Measurements from ENCODE around the gene NCBP2L. TPM values are rescaled to one million over a fixed set of nuclear protein-coding genes. Genes with fewer than 3 reads are reported as not detected.
"Not testable (repeated sequence)": the region's sequence is repeated elsewhere in the genome, so short reads cannot be mapped to it uniquely, and the experiment has no call there.

NCBP2L gene
- polyA plus RNA-seq, 2 of the 4 experiments (the other 2 are of a cell fraction), result not detected

- peak; percentile 50 for TF ChIP-seq ZC3H11A (IDR thresholded peaks at IDR 0.05)
- FAIRE-seq; CTCF ChIA-PET; ATAC-seq; H3K4me2 ChIP-seq; POLR2A ChIA-PET; H3K9me3 ChIP-seq; H3K27ac ChIP-seq; H3K4me1 ChIP-seq; DNase-seq (ENCODE audit: low read depth in 1 of 2, low spot score in 1 of 2); H3K4me3 ChIP-seq: not testable (repeated sequence)
- WGBS (ENCODE audit: missing lambda C conversion rate), result 42% methylated on average over 10 of the region's 10 CpGs
These were observed 32.5 kb downstream of the NCBP2L start for GRCh38 chrX:107810053-107810452.

GRCh38 chrX:107818900-107819521 lies 41.5 kb downstream of the NCBP2L start:
- TF ChIP-seq ESRRA (IDR thresholded peaks at IDR 0.05; ENCODE audit: borderline replicate concordance, low read length), result no peak
- TF ChIP-seq ZFP36 (IDR thresholded peaks at IDR 0.05; ENCODE audit: borderline replicate concordance, partially characterized antibody), result peak; percentile 96
- no peaks in the 10 kb centered on the region for H3K4me1 ChIP-seq
- H3K27ac ChIP-seq, result no peak overlapping the region
- H3K4me3 ChIP-seq, result no peak overlapping the region
- ChIA-PET CTCF (no interaction called here), POLR2A (no interaction called here)
- FAIRE-seq, result no peak
- DNase-seq (ENCODE audit: low read depth in 1 of 2, low spot score in 1 of 2), result no peak
- peaks cover 13% of the 10 kb centered on the region; the same call in 2 of the 3 replicates for H3K9me3 ChIP-seq
- no peak for ATAC-seq
- H3K4me2 ChIP-seq, result no peak overlapping the region

GRCh38 chrX:107823042-107823441 lies 45.5 kb downstream of the NCBP2L start:
- no peak for FAIRE-seq
- 84% methylated on average over 2 of the region's 2 CpGs for WGBS (ENCODE audit: missing lambda C conversion rate)
- ChIA-PET POLR2A (no interaction called here), CTCF (no interaction called here)
- H3K4me2 ChIP-seq, result no peak overlapping the region
- peaks cover 13% of the 10 kb centered on the region; the same call in 2 of the 3 replicates for H3K9me3 ChIP-seq
- no peak for DNase-seq (ENCODE audit: low read depth in 1 of 2, low spot score in 1 of 2)
- peaks cover 13% of the 10 kb centered on the region for H3K4me1 ChIP-seq
- no peak overlapping the region for H3K27ac ChIP-seq
- no peak for ATAC-seq
- H3K4me3 ChIP-seq, result no peak overlapping the region
- TF ChIP-seq TFCP2L1 (CRISPR knock-in tag; IDR thresholded peaks at IDR 0.05), result no peak
- TF ChIP-seq RAD21 (conservative IDR thresholded peaks at IDR 0.05 in 1 of 2, IDR thresholded peaks at IDR 0.05 in 1 of 2), result no peak
- no peak for TF ChIP-seq KDM1A (IDR thresholded peaks at IDR 0.05; ENCODE audit: low read depth)
- TF ChIP-seq HMGXB4 (CRISPR knock-in tag; IDR thresholded peaks at IDR 0.05; ENCODE audit: borderline replicate concordance), result no peak

GRCh38 chrX:107823456-107823855 lies 45.9 kb downstream of the NCBP2L start:
- CTCF ChIA-PET, result no interaction called here
- Histone ChIP-seq H3K4me3 (no peak overlapping the region), H3K27ac (no peak overlapping the region), H3K9me3 (peaks cover 9% of the 10 kb centered on the region; the same call in 2 of the 3 replicates), H3K4me1 (peaks cover 13% of the 10 kb centered on the region), H3K4me2 (no peak overlapping the region)
- ATAC-seq (no peak), DNase-seq (ENCODE audit: low read depth in 1 of 2, low spot score in 1 of 2) (no peak), FAIRE-seq (no peak)
- POLR2A ChIA-PET, result no interaction called here
- WGBS (ENCODE audit: missing lambda C conversion rate), result 32% methylated on average over 1 of the region's 1 CpG
- no peak for TF ChIP-seq KDM1A (IDR thresholded peaks at IDR 0.05; ENCODE audit: low read depth)
- TF ChIP-seq NPAS2 (CRISPR knock-in tag; IDR thresholded peaks at IDR 0.05; ENCODE audit: borderline replicate concordance), result no peak

- no peak for FAIRE-seq
- 0% methylated on average over 8 of the region's 32 CpGs for WGBS (ENCODE audit: missing lambda C conversion rate)
These were observed 48.2 kb downstream of the NCBP2L start, which contains the start of gene MID2 for GRCh38 chrX:107825698-107826237. Gene MID2, plus strand, starts transcription at chrX:107825866. Its CDS starts 561 bp downstream, at chrX:107826427.

More at GRCh38 chrX:107825698-107826237, 48.2 kb downstream of the NCBP2L start, which contains the start of gene MID2:
- CTCF ChIA-PET, result interaction anchor here (0.8 to 1.4 kb wide), 4 partner anchors 41 to 220 kb away, joined by 3 read pairs; no protein-coding TSS in a partner anchor
- peak; percentile 46 to 66 for DNase-seq (ENCODE audit: low read depth in 1 of 2, low spot score in 1 of 2)
- Histone ChIP-seq H3K4me1 (peaks cover 13% of the 10 kb centered on the region), H3K4me2 (peak within 1 kb of the TSS; percentile 94), H3K9me3 (no peaks in the 10 kb centered on the region), H3K4me3 (peak within 1 kb of the TSS; percentile 61), H3K27ac (peak within 1 kb of the TSS; percentile 79 to 93)
- POLR2A ChIA-PET, result interaction anchor here (0.6 kb wide), 1 partner anchor 110 kb away, joined by 3 read pairs; no protein-coding TSS in a partner anchor
- TF ChIP-seq POLR2A (IDR thresholded peaks at IDR 0.05; ENCODE audit: low read length) (peak; percentile 16; the same call in 1 of the 2 replicates), NR3C1 (IDR thresholded peaks at IDR 0.05) (no peak)
- peak; percentile 75 to 83 for ATAC-seq
